HepG2 (cell line): ENCODE data around the gene NSD2. TPM values are rescaled to one million over a fixed set of nuclear protein-coding genes. Genes with fewer than 3 reads are reported as not detected.
A peak's percentile ranks its signal among the peaks of the same experiment; 100 is the strongest.

Experiments used
- ARID3A ChIP-seq: IDR thresholded peaks from 2 replicates; pipeline ENCODE4 v1.6.1; 2012; ENCODE audit warnings: low read depth, low read length, improper control_type of control experiment
- CBX5 ChIP-seq: sonication (generic); formaldehyde crosslinking; IDR thresholded peaks from 2 replicates; pipeline ENCODE4 v1.4.0; 2020; ENCODE audit warnings: missing genetic modification reagents, borderline replicate concordance
- CCDC6 ChIP-seq: sonication (generic); formaldehyde crosslinking; IDR thresholded peaks from 2 replicates; pipeline ENCODE4 v1.8.1; 2022; ENCODE audit warnings: mild to moderate bottlenecking, missing genetic modification reagents, moderate library complexity
- CTCF ChIP-seq: sonication (generic); formaldehyde crosslinking; IDR thresholded peaks from 2 replicates; pipeline ENCODE4 v1.5.0; 2020; ENCODE audit warnings: mild to moderate bottlenecking, missing genetic modification reagents, moderate library complexity
- DMAP1 ChIP-seq: IDR thresholded peaks from 2 replicates; pipeline ENCODE4 v1.6.1; 2016
- DRAP1 ChIP-seq: IDR thresholded peaks from 2 replicates; pipeline ENCODE4 v1.6.1; 2016; ENCODE audit warnings: missing genetic modification reagents, missing compliant biosample characterization
- EEA1 ChIP-seq: sonication (generic); formaldehyde crosslinking; IDR thresholded peaks from 2 replicates; pipeline ENCODE4 v1.5.1; 2020; ENCODE audit warnings: mild to moderate bottlenecking, missing genetic modification reagents, borderline replicate concordance
- NCOA5 ChIP-seq: sonication (generic); formaldehyde crosslinking; IDR thresholded peaks from 2 replicates; pipeline ENCODE4 v1.4.0; 2020; ENCODE audit warnings: missing genetic modification reagents
- SIN3A ChIP-seq: IDR thresholded peaks from 2 replicates; pipeline ENCODE4 v1.6.1; 2011; ENCODE audit warnings: low read depth, mild to moderate bottlenecking, control low read depth, low read length, borderline replicate concordance
- SP140L ChIP-seq: sonication (generic); formaldehyde crosslinking; IDR thresholded peaks from 2 replicates; pipeline ENCODE4 v1.4.0; 2020; ENCODE audit warnings: missing genetic modification reagents, borderline replicate concordance
- SSRP1 ChIP-seq: IDR thresholded peaks from 2 replicates; pipeline ENCODE4 v1.6.1; 2016; ENCODE audit warnings: control low read depth
- ZNF142 ChIP-seq: sonication (generic); formaldehyde crosslinking; IDR thresholded peaks from 2 replicates; pipeline ENCODE4 v1.4.0; 2020; ENCODE audit warnings: missing genetic modification reagents
- ZNF253 ChIP-seq: sonication (generic); formaldehyde crosslinking; IDR thresholded peaks from 2 replicates; pipeline ENCODE4 v1.8.0; 2022; ENCODE audit warnings: mild to moderate bottlenecking, missing genetic modification reagents, borderline replicate concordance
- ZNF432 ChIP-seq: sonication (generic); formaldehyde crosslinking; IDR thresholded peaks from 2 replicates; pipeline ENCODE4 v1.5.0; 2020; ENCODE audit warnings: missing genetic modification reagents, mild to moderate bottlenecking, borderline replicate concordance
- ZNF704 ChIP-seq: sonication (generic); formaldehyde crosslinking; IDR thresholded peaks from 2 replicates; pipeline ENCODE4 v1.8.1; 2023; ENCODE audit warnings: mild to moderate bottlenecking, inconsistent platforms, moderate library complexity, missing genetic modification reagents, borderline replicate concordance
- ZNF784 ChIP-seq: sonication (generic); formaldehyde crosslinking; IDR thresholded peaks from 2 replicates; pipeline ENCODE4 v1.5.1; 2020; ENCODE audit warnings: missing genetic modification reagents, mild to moderate bottlenecking, borderline replicate concordance
- polyA plus RNA-seq, 8 experiments: library from polyadenylated mRNA; depleted of rRNA in 3 of 8; stranded (reverse) in 7 of 8; unstranded in 1 of 8; fragments of >200 nt; fragmentation: Illumina TruSeq in 4 of 8; extraction: Trizol in 4 of 8; gene quantifications; 2 replicates each; pipeline versions ENCODE4 v1.2.1 to v1.2.3, GENCODE V29; 2011 to 2016; ENCODE audit warnings: low read depth in 4 of 8, missing spikeins in 1 of 8, mixed read lengths in 1 of 8; ENCODE audit not compliant: insufficient read depth in 1 of 8
- total RNA-seq, 5 experiments: library from RNA; depleted of rRNA; stranded (reverse); fragments of >200 nt; fragmentation: Illumina TruSeq; extraction: Trizol; gene quantifications; 2 replicates each; pipeline ENCODE4 v1.2.3, GENCODE V29; 2016; ENCODE audit warnings: low read depth in 1 of 5

Gene NSD2
- total and polyA plus RNA-seq, 2 of the 13 experiments (the other 11 are each of a cell fraction or from before 2014, with no cell fraction given): 22.0 to 65.9 TPM

- TF ChIP-seq ZNF432 (CRISPR knock-in tag) (no peak), SP140L (CRISPR knock-in tag) (no peak), SSRP1 (CRISPR knock-in tag) (no peak), ZNF784 (CRISPR knock-in tag) (peak; percentile 74; the same call in 1 of the 2 replicates), ZNF142 (CRISPR knock-in tag) (peak; percentile 94), EEA1 (CRISPR knock-in tag) (peak; percentile 87; the same call in 1 of the 2 replicates), ARID3A (no peak), CCDC6 (CRISPR knock-in tag) (peak; percentile 41), DRAP1 (CRISPR knock-in tag) (no peak), NCOA5 (CRISPR knock-in tag) (no peak), CBX5 (CRISPR knock-in tag) (0 out of 2 replicates have a peak, but pooled peaks have one; percentile 28), CTCF (CRISPR knock-in tag) (no peak), SIN3A (peak; percentile 21; the same call in 1 of the 2 replicates), DMAP1 (peak; percentile 88), ZNF704 (CRISPR knock-in tag) (peak; percentile 87), ZNF253 (CRISPR knock-in tag) (peak; percentile 70; the same call in 1 of the 2 replicates)
Measured at GRCh38 chr4:1870578-1871443, at the start of gene NSD2 (continued).
